Activated gamma-delta T cell treated with Interleukin-2 at 50 U/mL for 16 hours (primary cell): ENCODE data around the gene CD82.

Source experiments
- DNase-seq: peaks from one replicate; pipeline ENCODE4 v3.0.0-alpha.2; 2020

The CD82 gene

DNA sequence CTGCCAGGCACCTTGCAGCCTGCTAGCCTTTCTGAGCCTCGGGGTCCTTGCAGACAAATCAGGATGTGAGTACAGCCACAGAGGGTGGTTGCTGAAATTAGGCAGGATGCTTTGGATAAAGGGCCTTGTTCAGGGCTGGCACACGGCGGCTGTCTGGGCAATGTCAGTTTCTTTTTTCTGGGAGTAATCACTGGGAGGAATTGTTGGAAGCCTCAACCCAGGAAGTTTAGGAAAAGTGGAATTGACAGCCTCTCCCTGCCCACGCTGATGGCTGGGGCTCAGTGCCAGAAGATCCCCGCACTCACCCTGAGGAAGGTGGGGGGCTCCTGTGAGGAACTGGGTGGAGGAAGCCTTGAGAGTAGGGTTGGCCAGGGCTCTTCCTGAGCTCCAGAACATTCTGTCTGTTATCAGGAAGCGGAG is 37.4 kb downstream of the CD82 start:
- DNase-seq: no peak

- no peak for DNase-seq
Observed at GRCh38 chr11:44604171-44604581, 38.7 kb downstream of the CD82 start.

GRCh38 chr11:44605068-44605708 is 39.7 kb downstream of the CD82 start:
- no peak for DNase-seq

DNA sequence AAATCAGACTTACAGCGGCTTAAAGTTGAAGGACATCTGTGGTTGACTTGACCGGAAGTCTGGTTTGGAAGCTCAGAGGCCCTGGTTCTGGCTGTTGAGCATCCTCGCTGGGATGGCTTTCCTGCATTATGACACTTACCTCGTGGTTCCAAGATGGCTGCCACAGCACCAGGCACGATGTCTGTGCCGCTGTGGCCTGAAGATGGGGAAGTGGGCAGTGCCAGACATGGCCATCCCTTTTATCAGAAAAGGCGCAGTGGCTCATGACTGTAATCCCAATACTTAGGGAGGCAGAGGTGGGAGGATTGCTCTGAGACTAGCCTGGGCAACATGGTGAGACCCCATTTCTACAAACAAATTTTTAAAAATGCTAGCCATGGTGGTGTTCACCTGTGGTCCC is 40.5 kb downstream of the CD82 start:
- DNase-seq: no peak

- DNase-seq: no peak
Observed at GRCh38 chr11:44606472-44606871, 41.0 kb downstream of the CD82 start.

DNA sequence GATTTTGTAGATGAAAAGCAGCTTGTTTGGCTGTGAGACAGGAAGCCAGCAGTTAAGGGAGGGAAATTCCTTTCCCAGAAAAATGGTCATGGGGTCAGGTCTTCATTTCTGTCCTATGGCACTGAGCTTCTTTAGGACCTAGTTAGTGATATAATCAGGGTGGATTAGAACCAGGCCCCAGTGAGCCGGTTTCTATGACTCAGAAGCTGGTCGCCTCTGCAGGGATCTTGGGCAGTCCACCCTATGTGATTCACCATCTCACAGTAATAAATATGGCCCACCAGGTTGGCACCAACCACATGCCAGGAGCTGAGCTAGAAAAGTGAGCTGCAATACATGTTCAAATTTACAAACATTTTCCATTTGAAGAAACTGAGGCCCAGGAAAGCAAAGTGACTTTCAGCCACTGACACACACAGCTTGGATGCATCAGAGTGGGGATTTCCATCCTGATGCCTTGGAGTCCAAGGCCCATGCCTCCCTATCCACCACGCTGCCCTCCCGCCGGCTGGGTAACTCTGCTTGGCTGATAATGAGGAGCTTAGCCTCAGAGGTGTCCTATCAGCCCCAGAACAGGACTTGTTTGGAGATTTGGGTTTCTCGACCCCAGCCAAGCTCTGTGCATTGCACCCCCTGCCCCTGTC is 42.0 kb downstream of the CD82 start:
- no peak for DNase-seq

- no peak for DNase-seq
Observed at GRCh38 chr11:44607987-44608386, 42.5 kb downstream of the CD82 start.

GRCh38 chr11:44608651-44608990 is 43.2 kb downstream of the CD82 start:
- no peak for DNase-seq

- DNase-seq: peak; percentile 50
Observed at GRCh38 chr11:44608991-44609782, 43.7 kb downstream of the CD82 start.

DNA sequence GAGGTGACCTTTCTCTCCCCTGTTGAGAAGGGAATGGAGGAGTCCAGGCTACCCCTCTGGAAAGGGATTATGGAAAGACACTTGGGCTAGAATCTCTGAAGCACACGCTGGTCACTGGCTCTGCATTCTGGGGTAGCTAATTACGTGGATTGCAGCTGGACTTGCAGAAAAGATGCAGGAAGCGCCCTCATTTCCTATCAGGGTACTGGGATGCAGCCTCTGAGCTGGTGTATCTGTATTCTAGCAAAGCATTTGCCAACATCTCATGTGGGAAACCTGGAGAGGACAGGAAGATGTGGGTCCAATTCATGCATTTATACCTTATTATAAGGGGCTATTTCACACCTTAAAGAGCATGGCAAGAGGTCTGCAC is 44.3 kb downstream of the CD82 start:
- DNase-seq: no peak

GRCh38 chr11:44610186-44610955 is 44.9 kb downstream of the CD82 start:
- no peak for DNase-seq

GRCh38 chr11:44611088-44611487 is 45.6 kb downstream of the CD82 start:
- no peak for DNase-seq

GRCh38 chr11:44611687-44612434 is 46.4 kb downstream of the CD82 start:
- DNase-seq: peak; percentile 76

GRCh38 chr11:44613153-44613552 is 47.7 kb downstream of the CD82 start:
- no peak for DNase-seq

DNA sequence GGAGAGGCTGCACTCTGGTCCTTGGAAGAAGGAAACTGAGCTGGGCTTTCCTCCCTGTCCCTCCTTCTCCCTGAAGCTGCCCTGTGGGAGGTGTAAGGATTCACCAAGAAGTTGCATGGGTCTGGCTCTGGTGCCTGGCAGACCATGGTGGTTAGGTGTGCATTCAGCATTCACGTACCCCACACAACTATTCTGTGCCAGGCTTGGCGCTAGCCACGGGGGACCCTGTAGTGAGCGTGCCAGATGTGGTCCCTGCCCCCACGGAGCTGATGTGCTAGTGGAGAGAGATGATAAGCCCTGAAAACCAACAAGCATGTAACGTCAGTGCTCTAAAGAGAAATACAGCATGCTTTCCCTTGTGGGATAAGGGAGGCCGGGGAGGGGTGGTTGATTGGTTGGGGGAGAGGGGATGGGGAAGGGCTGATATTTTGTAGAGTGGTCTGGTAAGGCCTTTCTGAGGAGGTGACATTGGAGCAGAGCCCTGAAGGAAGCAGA is 48.9 kb downstream of the CD82 start:
- DNase-seq: no peak

DNA sequence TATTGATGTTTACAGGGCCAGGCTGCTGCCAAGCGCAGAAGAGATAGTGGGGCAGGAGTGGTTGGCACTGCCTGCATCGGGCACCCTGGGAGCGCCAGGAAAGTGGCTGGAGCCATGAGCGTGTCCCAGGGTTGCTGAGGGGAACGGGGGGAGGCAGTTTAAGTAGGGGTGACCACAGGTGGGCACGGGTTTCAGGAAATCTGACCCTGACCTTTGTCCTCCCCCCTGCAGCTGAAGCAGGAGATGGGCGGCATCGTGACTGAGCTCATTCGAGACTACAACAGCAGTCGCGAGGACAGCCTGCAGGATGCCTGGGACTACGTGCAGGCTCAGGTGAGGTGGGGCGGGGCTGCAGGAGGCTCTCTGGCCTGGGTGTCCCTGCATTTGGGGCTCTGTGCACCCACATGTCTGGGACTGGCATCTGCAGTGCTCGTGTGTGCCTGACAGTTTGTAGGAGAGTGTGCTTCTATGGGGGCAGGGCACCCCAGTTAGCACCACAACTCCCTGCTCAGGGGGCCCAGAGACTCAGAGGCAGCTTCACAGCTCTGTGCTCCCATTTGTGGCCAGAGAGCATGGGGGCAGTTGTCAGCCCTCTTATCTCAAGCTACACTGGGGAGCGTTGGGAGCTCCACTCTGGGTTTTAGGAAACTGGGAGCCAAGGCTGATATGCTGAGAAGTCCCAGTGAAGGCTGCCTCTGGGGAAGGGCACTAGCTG is 49.7 kb downstream of the CD82 start:
- DNase-seq: no peak

GRCh38 chr11:44615913-44616791 is 50.7 kb downstream of the CD82 start:
- DNase-seq: no peak

DNA sequence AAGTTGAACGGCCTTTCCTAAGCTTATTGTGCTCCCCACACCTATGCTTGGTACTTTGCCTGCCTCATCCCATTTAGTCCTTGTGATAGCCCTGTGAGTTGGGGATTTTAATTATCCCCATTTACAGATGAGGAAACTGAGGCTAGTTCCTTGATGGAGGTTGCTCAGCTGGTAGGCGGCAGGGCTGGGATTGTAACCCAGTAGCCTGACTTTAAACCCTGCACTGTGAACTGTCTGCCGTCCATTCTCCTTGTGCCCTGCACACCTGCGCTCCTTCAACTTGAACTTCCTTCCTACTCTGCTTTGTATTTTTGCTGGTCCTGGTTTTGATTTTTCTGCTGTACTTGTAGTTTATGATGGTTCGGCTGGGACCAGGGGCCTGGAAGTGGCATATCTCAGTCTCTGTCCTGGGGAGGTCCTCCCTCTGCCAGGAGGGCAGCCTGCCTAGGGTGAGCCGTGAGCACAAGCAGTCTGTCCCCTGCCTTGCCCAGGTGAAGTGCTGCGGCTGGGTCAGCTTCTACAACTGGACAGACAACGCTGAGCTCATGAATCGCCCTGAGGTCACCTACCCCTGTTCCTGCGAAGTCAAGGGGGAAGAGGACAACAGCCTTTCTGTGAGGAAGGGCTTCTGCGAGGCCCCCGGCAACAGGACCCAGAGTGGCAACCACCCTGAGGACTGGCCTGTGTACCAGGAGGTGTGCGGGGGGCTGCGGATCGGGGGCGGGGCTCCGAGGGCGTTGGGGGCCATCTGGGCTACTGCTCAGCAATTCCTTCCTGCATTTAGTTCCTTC is 52.4 kb downstream of the CD82 start:
- DNase-seq: no peak

GRCh38 chr11:44618561-44619425 is 53.3 kb downstream of the CD82 start:
- DNase-seq: no peak
